Mesothelial cell of epicardium (in vitro differentiated cells): ENCODE measurements around the gene WDFY2. TPM values are rescaled to one million over a fixed set of nuclear protein-coding genes. Genes with fewer than 3 reads are reported as not detected.

Source experiments
- DNase-seq, 2 experiments: peaks; one replicate each; pipeline ENCODE4 v3.0.0; 2021; ENCODE audit warnings: low spot score in 2 of 2; ENCODE audit not compliant: unreplicated experiment in 2 of 2
- H3K27ac Mint-ChIP-seq: 2 replicates; pipeline ENCODE4 v1.8.0; 2021; ENCODE audit warnings: mixed read lengths
- H3K27me3 Mint-ChIP-seq: 2 replicates; pipeline ENCODE4 v1.8.0; 2021; ENCODE audit warnings: low read depth, mixed read lengths
- H3K36me3 Mint-ChIP-seq: 2 replicates; pipeline ENCODE4 v1.8.0; 2021; ENCODE audit warnings: mixed read lengths
- H3K4me1 Mint-ChIP-seq: 2 replicates; pipeline ENCODE4 v1.8.0; 2021; ENCODE audit warnings: mixed read lengths
- H3K4me3 Mint-ChIP-seq: 2 replicates; pipeline ENCODE4 v1.8.0; 2021; ENCODE audit warnings: mild to moderate bottlenecking, moderate library complexity, mixed read lengths
- H3K9me3 Mint-ChIP-seq: 2 replicates; pipeline ENCODE4 v1.8.0; 2021; ENCODE audit warnings: mixed read lengths
- CTCF ChIP-seq: fragments of 200-600 bp; sonication (generic); IDR thresholded peaks from one replicate; pipeline ENCODE4 v1.5.0; 2021; ENCODE audit warnings: antibody characterized with exemption; ENCODE audit not compliant: unreplicated experiment
- total RNA-seq: library from RNA; stranded (reverse); gene quantifications from 3 replicates; pipeline ENCODE4 v1.2.1, GENCODE V29; 2021

WDFY2 gene
- total RNA-seq, 1 donor from 2014 or later = 12.1 TPM

GRCh38 chr13:51714663-51715168 lies 130.5 kb downstream of the WDFY2 start:
- no peak overlapping the region for H3K4me3 Mint-ChIP-seq
- no peak for DNase-seq
- peaks cover under 1% of the 10 kb centered on the region for H3K9me3 Mint-ChIP-seq
- no peaks in the 10 kb centered on the region for H3K36me3 Mint-ChIP-seq
- no peaks in the 10 kb centered on the region for H3K4me1 Mint-ChIP-seq
- H3K27me3 Mint-ChIP-seq = no peaks in the 10 kb centered on the region
- no peak for TF ChIP-seq CTCF
- no peak overlapping the region for H3K27ac Mint-ChIP-seq

GRCh38 chr13:51715613-51716012 lies 131.4 kb downstream of the WDFY2 start:
- no peak overlapping the region for H3K27ac Mint-ChIP-seq
- DNase-seq = no peak
- no peaks in the 10 kb centered on the region for H3K4me1 Mint-ChIP-seq
- H3K36me3 Mint-ChIP-seq = no peaks in the 10 kb centered on the region
- no peaks in the 10 kb centered on the region for H3K27me3 Mint-ChIP-seq
- no peak for TF ChIP-seq CTCF
- H3K9me3 Mint-ChIP-seq = no peaks in the 10 kb centered on the region
- H3K4me3 Mint-ChIP-seq = no peak overlapping the region

GRCh38 chr13:51717786-51718398 lies 133.6 kb downstream of the WDFY2 start:
- no peak for TF ChIP-seq CTCF
- H3K36me3 Mint-ChIP-seq = no peaks in the 10 kb centered on the region
- H3K27me3 Mint-ChIP-seq = no peaks in the 10 kb centered on the region
- H3K27ac Mint-ChIP-seq = no peak overlapping the region
- DNase-seq = no peak
- H3K4me1 Mint-ChIP-seq = no peaks in the 10 kb centered on the region
- H3K9me3 Mint-ChIP-seq = no peaks in the 10 kb centered on the region
- no peak overlapping the region for H3K4me3 Mint-ChIP-seq

GRCh38 chr13:51719394-51719793 lies 135.1 kb downstream of the WDFY2 start:
- Mint-ChIP-seq H3K9me3 (no peaks in the 10 kb centered on the region), H3K27me3 (no peaks in the 10 kb centered on the region), H3K36me3 (no peaks in the 10 kb centered on the region), H3K4me3 (no peak overlapping the region), H3K4me1 (no peaks in the 10 kb centered on the region), H3K27ac (no peak overlapping the region)
- no peak for TF ChIP-seq CTCF
- no peak for DNase-seq

GRCh38 chr13:51721496-51721895 lies 137.2 kb downstream of the WDFY2 start:
- H3K27ac Mint-ChIP-seq = no peak overlapping the region
- TF ChIP-seq CTCF = no peak

GRCh38 chr13:51723529-51723928 lies 139.3 kb downstream of the WDFY2 start:
- Mint-ChIP-seq H3K27ac (no peak overlapping the region), H3K9me3 (no peaks in the 10 kb centered on the region), H3K4me3 (no peak overlapping the region), H3K27me3 (no peaks in the 10 kb centered on the region), H3K36me3 (peaks cover 2% of the 10 kb centered on the region), H3K4me1 (no peaks in the 10 kb centered on the region)
- TF ChIP-seq CTCF = no peak
- no peak for DNase-seq

More at GRCh38 chr13:51721496-51721895, 137.2 kb downstream of the WDFY2 start:
- Mint-ChIP-seq H3K27me3 (no peaks in the 10 kb centered on the region), H3K9me3 (no peaks in the 10 kb centered on the region), H3K4me1 (no peaks in the 10 kb centered on the region), H3K36me3 (peaks cover 2% of the 10 kb centered on the region), H3K4me3 (no peak overlapping the region)
- no peak for DNase-seq
